Endodermal cell (in vitro differentiated cells): ENCODE results near the gene MED8. TPM values are rescaled to one million over a fixed set of nuclear protein-coding genes. Genes with fewer than 3 reads are reported as not detected.

Experiments used
- DNase-seq: peaks from one replicate; pipeline ENCODE4 v3.0.0-alpha.2; 2017
- H3K27ac ChIP-seq: 2 replicates; pipeline ENCODE4 v1.5.1; 2013; ENCODE audit warnings: mild to moderate bottlenecking, low read depth, low read length, moderate library complexity
- H3K27me3 ChIP-seq: 2 replicates; pipeline ENCODE4 v1.6.1; 2013; ENCODE audit warnings: mild to moderate bottlenecking, low read length, moderate library complexity; ENCODE audit not compliant: insufficient read depth, control insufficient read depth, poor library complexity, severe bottlenecking
- H3K36me3 ChIP-seq: 2 replicates; pipeline ENCODE4 v1.7.0; 2013; ENCODE audit warnings: mild to moderate bottlenecking, low read length, moderate library complexity; ENCODE audit not compliant: control insufficient read depth, insufficient read depth
- H3K4me1 ChIP-seq: one replicate; pipeline ENCODE4 v1.7.0; 2013; ENCODE audit warnings: low read length; ENCODE audit not compliant: control insufficient read depth, insufficient read depth
- H3K4me3 ChIP-seq: 2 replicates; pipeline ENCODE4 v1.5.1; 2013; ENCODE audit warnings: mild to moderate bottlenecking, low read length, moderate library complexity
- H3K9ac ChIP-seq: 2 replicates; pipeline ENCODE4 v1.6.1; 2013; ENCODE audit warnings: mild to moderate bottlenecking, low read length, moderate library complexity; ENCODE audit not compliant: poor library complexity, severe bottlenecking; ENCODE audit errors: extremely low read depth
- H3K9me3 ChIP-seq: 2 replicates; pipeline ENCODE4 v1.6.1; 2013; ENCODE audit warnings: mild to moderate bottlenecking, low read length, moderate library complexity; ENCODE audit not compliant: control insufficient read depth
- H3K27ac Mint-ChIP-seq: 2 replicates; pipeline ENCODE4 v1.8.0; 2020; ENCODE audit warnings: mixed read lengths
- H3K27me3 Mint-ChIP-seq: 2 replicates; pipeline ENCODE4 v1.8.0; 2021; ENCODE audit warnings: mild to moderate bottlenecking, mixed read lengths; ENCODE audit not compliant: insufficient read depth
- H3K36me3 Mint-ChIP-seq: 2 replicates; pipeline ENCODE4 v1.8.0; 2020; ENCODE audit warnings: low read depth, mixed read lengths
- H3K4me1 Mint-ChIP-seq: 2 replicates; pipeline ENCODE4 v1.8.0; 2020; ENCODE audit warnings: mixed read lengths
- H3K4me3 Mint-ChIP-seq: 2 replicates; pipeline ENCODE4 v1.8.0; 2020; ENCODE audit warnings: mild to moderate bottlenecking, moderate library complexity, mixed read lengths
- H3K9me3 Mint-ChIP-seq: 2 replicates; pipeline ENCODE4 v1.8.0; 2020; ENCODE audit warnings: mild to moderate bottlenecking, mixed read lengths
- CTCF ChIP-seq: fragments of 200-600 bp; sonication (generic); conservative IDR thresholded peaks from 2 replicates; pipeline ENCODE4 v1.5.0; 2021; ENCODE audit warnings: antibody characterized with exemption, mild to moderate bottlenecking
- WGBS, 2 experiments: methylation state at CpG; one replicate each; pipeline versions ENCODE4 v1.1.5 to v1.1.7; 2013; ENCODE audit warnings: missing lambda C conversion rate in 2 of 2, mixed read lengths in 1 of 2; ENCODE audit not compliant: insufficient coverage in 1 of 2, insufficient read length in 1 of 2; 5-methylcytosine and 5-hydroxymethylcytosine counted together
- total RNA-seq, 2 donors: library from RNA; stranded (reverse); fragmentation: NEBNext Ultra II Directional in 1 of 2; extraction: Animal tissue kit (Norgen Biotek cat#: 25700) in 1 of 2; gene quantifications; 2 replicates in 1 of 2; 3 replicates in 1 of 2; pipeline ENCODE4 v1.2.1, GENCODE V29; 2021

The MED8 gene
- total RNA-seq, 2 donors from 2014 or later: 16.1 to 18.8 TPM

DNA sequence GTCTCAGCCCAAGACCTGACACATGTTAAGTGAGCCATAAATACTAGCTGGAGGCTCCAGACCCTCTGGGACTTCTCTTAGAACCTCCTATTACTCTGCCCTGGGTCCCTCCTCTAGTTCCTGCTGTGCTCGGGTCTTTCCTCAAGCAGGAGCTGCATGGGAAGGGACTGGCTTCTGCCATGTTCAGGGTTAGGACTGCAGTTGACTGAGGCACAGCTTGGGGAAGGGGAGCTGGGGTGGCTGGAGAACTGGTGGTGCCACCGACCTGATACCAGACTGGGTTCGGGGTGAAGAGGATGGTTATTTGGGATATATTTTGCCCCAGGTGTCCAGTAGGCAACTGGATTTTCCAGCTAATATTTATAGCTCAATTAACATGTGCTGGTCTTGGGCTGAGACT lies 48.4 kb upstream of the MED8 start:
- no peak overlapping the region for H3K4me3 Mint-ChIP-seq
- H3K4me3 ChIP-seq: no peak overlapping the region
- no peak overlapping the region for H3K9ac ChIP-seq
- WGBS, 2 experiments: 85 to 100% methylated on average over 1 to 3 of the region's 3 CpGs
- peaks cover 57% of the 10 kb centered on the region for H3K36me3 Mint-ChIP-seq
- no peaks in the 10 kb centered on the region for H3K9me3 ChIP-seq
- H3K36me3 ChIP-seq: peaks cover 43% of the 10 kb centered on the region
- H3K9me3 Mint-ChIP-seq: no peaks in the 10 kb centered on the region
- H3K4me1 ChIP-seq: no peaks in the 10 kb centered on the region
- peak; percentile 31 for DNase-seq
- no peak overlapping the region for H3K27ac ChIP-seq
- no peak overlapping the region for H3K27ac Mint-ChIP-seq
- H3K27me3 ChIP-seq: no peaks in the 10 kb centered on the region
- H3K27me3 Mint-ChIP-seq: no peaks in the 10 kb centered on the region
- H3K4me1 Mint-ChIP-seq: no peaks in the 10 kb centered on the region
- no peak for TF ChIP-seq CTCF

GRCh38 chr1:43437031-43437973 lies 47.7 kb upstream of the MED8 start:
- Mint-ChIP-seq H3K4me3 (no peak overlapping the region), H3K36me3 (peaks cover 57% of the 10 kb centered on the region), H3K4me1 (no peaks in the 10 kb centered on the region), H3K27me3 (no peaks in the 10 kb centered on the region), H3K27ac (peak overlapping the region; percentile 52), H3K9me3 (no peaks in the 10 kb centered on the region)
- TF ChIP-seq CTCF: no peak
- Histone ChIP-seq H3K4me3 (no peak overlapping the region), H3K4me1 (no peaks in the 10 kb centered on the region), H3K27ac (peak overlapping the region; percentile 89), H3K9me3 (no peaks in the 10 kb centered on the region), H3K9ac (no peak overlapping the region), H3K27me3 (no peaks in the 10 kb centered on the region), H3K36me3 (peaks cover 47% of the 10 kb centered on the region)
- 94% methylated on average over 10 to 20 of the region's 20 CpGs for WGBS, 2 experiments
- DNase-seq: peak; percentile 34

DNA sequence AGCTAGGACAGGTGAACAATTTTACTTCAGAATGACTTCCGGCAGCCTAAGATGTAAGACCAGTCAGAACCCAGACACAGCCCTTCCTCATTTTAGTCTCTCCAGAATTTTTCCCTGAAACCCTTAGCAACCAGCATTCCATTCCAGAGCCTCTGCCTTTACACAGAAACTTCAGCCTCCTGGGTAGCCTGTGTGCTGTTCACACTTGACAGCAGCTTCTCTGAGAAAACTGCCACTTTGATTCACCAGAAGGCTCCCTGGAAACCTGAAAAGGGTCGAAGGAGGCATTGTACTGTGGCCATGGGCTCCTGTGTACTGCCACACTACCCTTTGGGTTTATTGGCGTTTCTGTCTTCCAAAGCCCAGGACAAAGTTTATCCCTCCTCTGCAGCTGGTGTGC lies 46.8 kb upstream of the MED8 start:
- Histone ChIP-seq H3K9me3 (no peaks in the 10 kb centered on the region), H3K4me3 (no peak overlapping the region), H3K27ac (peak overlapping the region; percentile 89), H3K4me1 (no peaks in the 10 kb centered on the region), H3K36me3 (peaks cover 54% of the 10 kb centered on the region), H3K27me3 (no peaks in the 10 kb centered on the region), H3K9ac (no peak overlapping the region)
- Mint-ChIP-seq H3K36me3 (peaks cover 62% of the 10 kb centered on the region), H3K27ac (no peak overlapping the region), H3K4me1 (no peaks in the 10 kb centered on the region), H3K27me3 (no peaks in the 10 kb centered on the region), H3K9me3 (no peaks in the 10 kb centered on the region), H3K4me3 (no peak overlapping the region)
- 71 to 87% methylated on average over 2 to 3 of the region's 3 CpGs for WGBS, 2 experiments
- no peak for TF ChIP-seq CTCF
- DNase-seq: peak; percentile 21
